K562 (cell line): ENCODE measurements around the gene NDUFAB1. TPM values are rescaled to one million over a fixed set of nuclear protein-coding genes. Genes with fewer than 3 reads are reported as not detected.

Experiments
- ASH1L ChIP-seq: fragments of 450-650 bp; IDR thresholded peaks from 2 replicates; pipeline ENCODE4 v1.6.1; 2018; ENCODE audit warnings: borderline replicate concordance, mild to moderate bottlenecking, low read depth; ENCODE audit not compliant: partially characterized antibody
- ETS2 ChIP-seq: IDR thresholded peaks from 2 replicates; pipeline ENCODE4 v1.6.1; 2016; ENCODE audit warnings: borderline replicate concordance, missing genetic modification characterization, mild to moderate bottlenecking, moderate library complexity, missing compliant biosample characterization; ENCODE audit not compliant: poor library complexity, severe bottlenecking
- FOSL1 ChIP-seq: fragments of 200-800 bp; sonication (Bioruptor generic); conservative IDR thresholded peaks from 2 replicates; pipeline ENCODE4 v1.6.1; 2016; ENCODE audit warnings: missing genetic modification characterization, missing compliant biosample characterization
- HINFP ChIP-seq: fragments of 450-650 bp; conservative IDR thresholded peaks from 2 replicates; pipeline ENCODE4 v1.6.1; 2016; ENCODE audit warnings: missing genetic modification characterization, low read depth, mild to moderate bottlenecking, control low read depth, missing compliant biosample characterization
- ID3 ChIP-seq, 2 experiments: fragments of 250-450 bp in 1 of 2; fragments of 450-650 bp in 1 of 2; sonication (Bioruptor Pico) in 1 of 2; IDR thresholded peaks; 2 replicates each; pipeline versions ENCODE4 v1.6.1 to v1.8.0; 2016 to 2021; ENCODE audit warnings: mild to moderate bottlenecking in 2 of 2, moderate library complexity in 2 of 2, missing compliant biosample characterization in 1 of 2, missing genetic modification characterization in 1 of 2
- L3MBTL2 ChIP-seq: fragments of 450-650 bp; IDR thresholded peaks from 2 replicates; pipeline ENCODE4 v1.6.1; 2016; ENCODE audit warnings: mild to moderate bottlenecking, moderate library complexity
- MAFG ChIP-seq: fragments of 450-650 bp; conservative IDR thresholded peaks from 2 replicates; pipeline ENCODE4 v1.6.1; 2016; ENCODE audit warnings: missing genetic modification characterization, missing compliant biosample characterization
- MTA1 ChIP-seq: fragments of 450-650 bp; IDR thresholded peaks from 2 replicates; pipeline ENCODE4 v1.6.1; 2017; ENCODE audit warnings: borderline replicate concordance
- NONO ChIP-seq, 2 experiments: fragments of 200-400 bp in 1 of 2; fragments of 450-650 bp in 1 of 2; formaldehyde crosslinking in 1 of 2; IDR thresholded peaks; 2 replicates each; pipeline ENCODE4 v1.6.1; 2017; ENCODE audit warnings: low read depth in 2 of 2, mild to moderate bottlenecking in 2 of 2, moderate library complexity in 2 of 2, low read length in 1 of 2
- PREB ChIP-seq: sonication (generic); formaldehyde crosslinking; IDR thresholded peaks from 2 replicates; pipeline ENCODE4 v1.8.1; 2023; ENCODE audit warnings: mild to moderate bottlenecking, missing genetic modification reagents
- RBBP5 ChIP-seq: fragments of 200-600 bp; sonication (generic); IDR thresholded peaks from 2 replicates; pipeline ENCODE4 v1.6.1; 2012; ENCODE audit warnings: borderline replicate concordance, mild to moderate bottlenecking, low read length, control low read depth, inconsistent platforms; ENCODE audit not compliant: insufficient read depth, poor library complexity, severe bottlenecking
- SMARCA5 ChIP-seq: fragments of 450-650 bp; IDR thresholded peaks from 2 replicates; pipeline ENCODE4 v1.6.1; 2016
- STAT6 ChIP-seq: sonication (generic); formaldehyde crosslinking; IDR thresholded peaks from 2 replicates; pipeline ENCODE4 v1.8.1; 2023; ENCODE audit warnings: mild to moderate bottlenecking, missing genetic modification reagents
- THRA ChIP-seq: fragments of 450-650 bp; IDR thresholded peaks from 2 replicates; pipeline ENCODE4 v1.6.1; 2017; ENCODE audit warnings: mild to moderate bottlenecking, moderate library complexity
- ZBTB12 ChIP-seq: fragments of 250-450 bp; sonication (Bioruptor Pico); IDR thresholded peaks from 2 replicates; pipeline ENCODE4 v1.4.0; 2020
- ZNF444 ChIP-seq: fragments of 250-450 bp; sonication (Bioruptor Pico); IDR thresholded peaks from 2 replicates; pipeline ENCODE4 v1.4.0; 2020; ENCODE audit warnings: mild to moderate bottlenecking, moderate library complexity
- ZNF707 ChIP-seq: fragments of 250-450 bp; sonication (Bioruptor Pico); conservative IDR thresholded peaks from 2 replicates; pipeline ENCODE4 v1.8.0; 2022; ENCODE audit warnings: inconsistent platforms, mild to moderate bottlenecking, moderate library complexity
- polyA plus RNA-seq, 8 experiments: library from polyadenylated mRNA; depleted of rRNA in 4 of 8; stranded (reverse) in 5 of 8; unstranded in 3 of 8; fragments of >200 nt; fragmentation: Nextera tagmentation in 2 of 8; fragmentation: Illumina TruSeq in 1 of 8; extraction: Ambion mirVana in 2 of 8; extraction: Trizol in 1 of 8; gene quantifications; 2 replicates each; pipeline versions ENCODE4 v1.2.1 to v1.2.3, GENCODE V29; 2011 to 2014; ENCODE audit warnings: inconsistent platforms in 1 of 8, missing spikeins in 1 of 8
- total RNA-seq, 7 experiments: library from RNA; depleted of rRNA in 6 of 7; stranded (reverse); fragments of >200 nt in 6 of 7; fragmentation: Illumina TruSeq in 2 of 7; extraction: Trizol in 2 of 7; gene quantifications; 2 replicates each; pipeline versions ENCODE4 v1.2.1 to v1.2.3, GENCODE V29; 2011 to 2021; ENCODE audit warnings: low replicate concordance in 1 of 7

NDUFAB1 gene
- total and polyA plus RNA-seq, 9 of the 15 experiments (the other 6 are each of a cell fraction or from before 2014, with no cell fraction given) = 123 to 481 (median 238) TPM

- no peak for TF ChIP-seq RBBP5
- TF ChIP-seq ASH1L = no peak
- peak; percentile 95 for TF ChIP-seq ETS2 (tag)
- 0 out of 2 replicates have a peak, but pooled peaks have one; percentile 50 for TF ChIP-seq PREB (CRISPR knock-in tag)
- TF ChIP-seq STAT6 (CRISPR knock-in tag) = no peak
- no peak for TF ChIP-seq THRA
- TF ChIP-seq ZBTB12 (CRISPR knock-in tag) = peak; percentile 90
- peak; percentile 78 for TF ChIP-seq FOSL1
- peak; percentile 97 for TF ChIP-seq ID3 (CRISPR knock-in tag; IDR thresholded peaks at IDR 0.05)
- TF ChIP-seq ID3 (tag; IDR thresholded peaks at IDR 0.05) = peak; percentile 100
- TF ChIP-seq SMARCA5 = 0 out of 2 replicates have a peak, but pooled peaks have one; percentile 14
- TF ChIP-seq MTA1 = peak; percentile 89
- no peak for TF ChIP-seq NONO (IDR thresholded peaks at IDR 0.05; ENCODE audit: low read depth in 2 of 2, low read length in 1 of 2)
- TF ChIP-seq ZNF707 (CRISPR knock-in tag) = peak; percentile 92
- peak; percentile 100 for TF ChIP-seq MAFG (tag)
- peak; percentile 58; the same call in 1 of the 2 replicates for TF ChIP-seq L3MBTL2
- TF ChIP-seq HINFP (tag) = peak; percentile 98
- TF ChIP-seq ZNF444 (CRISPR knock-in tag) = peak; percentile 95
Observed at GRCh38 chr16:23597003-23597756, 1.1 kb upstream of the NDUFAB1 start (continued).
